GM04503 (cell line): Measurements from ENCODE around the gene ZBTB32.

ENCODE experiments used
- DNase-seq: peaks from one replicate; pipeline ENCODE4 v3.0.0-alpha.2; 2012; ENCODE audit warnings: low read depth

The ZBTB32 gene

DNA sequence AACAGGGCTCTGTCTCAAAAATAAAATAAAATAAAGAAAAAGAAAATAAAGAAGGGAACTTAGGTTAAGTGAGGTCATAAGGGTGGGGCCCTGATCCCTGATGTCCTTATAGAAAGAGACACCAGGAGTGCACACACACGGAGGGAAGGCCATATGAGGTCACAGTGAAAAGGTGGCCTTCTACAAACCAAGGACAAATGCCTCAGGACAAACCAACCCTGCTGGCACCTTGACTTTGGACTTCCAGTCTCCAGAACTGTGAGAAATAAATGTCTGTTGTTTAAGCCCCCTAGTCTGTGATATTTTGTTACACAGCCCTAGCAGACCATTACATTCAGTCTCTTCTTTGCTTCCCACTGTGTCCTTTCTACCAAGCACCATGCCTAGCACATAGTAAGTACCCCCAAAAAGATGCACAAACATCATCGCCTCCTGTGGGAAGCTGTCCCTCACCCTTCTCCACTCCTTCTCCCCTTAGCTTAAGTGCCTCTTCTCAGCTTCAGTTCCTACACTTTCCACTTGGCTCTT is 8.4 kb upstream of the ZBTB32 start:
- DNase-seq = no peak

DNA sequence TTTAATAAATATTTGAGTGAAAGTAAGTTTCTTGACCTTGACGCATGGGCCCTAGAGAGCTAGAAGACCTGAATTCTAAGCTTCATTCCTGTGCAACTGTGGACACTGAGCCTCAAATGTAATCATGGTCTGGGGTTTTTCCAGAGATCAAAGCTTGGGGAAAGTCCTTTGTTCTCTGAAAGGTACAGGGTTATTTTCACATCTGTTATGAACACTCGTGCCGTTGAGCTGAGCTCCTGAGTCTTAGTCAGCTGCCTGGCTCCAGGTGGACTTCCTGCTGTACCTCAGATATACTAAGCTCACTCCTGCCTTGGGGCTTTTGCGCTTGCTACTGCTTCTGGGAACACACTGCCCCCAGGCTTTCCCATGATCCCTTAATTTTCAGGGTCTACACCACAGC is 7.5 kb upstream of the ZBTB32 start:
- DNase-seq = no peak

DNA sequence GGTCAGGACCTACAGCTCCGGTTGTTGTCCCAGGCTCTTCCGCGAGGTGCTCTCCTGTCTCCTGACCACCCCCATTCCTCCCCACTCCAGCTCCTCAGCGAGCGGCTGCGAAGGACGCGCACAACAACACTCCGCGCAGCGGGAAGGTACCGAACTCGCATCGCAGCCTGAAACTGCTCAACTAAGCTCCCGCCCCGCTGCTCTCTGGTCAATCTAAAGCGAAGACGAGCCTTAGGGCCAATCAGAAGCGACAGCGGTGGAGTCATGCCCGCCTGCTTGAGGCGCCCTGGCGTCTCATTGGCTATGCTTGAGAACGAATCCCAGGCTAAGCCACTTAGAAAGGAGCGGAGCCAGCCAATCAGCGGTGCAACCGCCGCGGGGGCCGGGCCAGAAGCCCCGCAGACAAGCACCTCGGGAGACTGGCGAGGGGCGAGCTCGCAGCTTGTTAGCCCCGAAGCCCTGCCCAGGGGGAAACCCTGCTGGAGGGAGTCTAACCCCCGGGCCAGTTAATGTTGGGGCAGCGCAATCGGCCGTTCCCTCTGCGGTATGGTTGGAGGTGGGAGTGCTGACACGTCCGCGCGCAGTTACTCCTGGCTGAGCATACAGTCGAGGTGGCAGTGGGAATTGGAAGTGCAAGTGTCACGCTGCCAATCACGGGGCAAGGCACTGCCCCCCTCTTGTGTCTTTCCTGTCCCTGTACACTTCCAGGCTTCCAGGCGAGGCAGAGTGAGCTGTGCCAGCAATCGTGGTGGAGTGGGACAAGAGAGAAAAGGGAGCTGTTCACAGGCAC is 1.9 kb upstream of the ZBTB32 start:
- peak; percentile 83 for DNase-seq

DNA sequence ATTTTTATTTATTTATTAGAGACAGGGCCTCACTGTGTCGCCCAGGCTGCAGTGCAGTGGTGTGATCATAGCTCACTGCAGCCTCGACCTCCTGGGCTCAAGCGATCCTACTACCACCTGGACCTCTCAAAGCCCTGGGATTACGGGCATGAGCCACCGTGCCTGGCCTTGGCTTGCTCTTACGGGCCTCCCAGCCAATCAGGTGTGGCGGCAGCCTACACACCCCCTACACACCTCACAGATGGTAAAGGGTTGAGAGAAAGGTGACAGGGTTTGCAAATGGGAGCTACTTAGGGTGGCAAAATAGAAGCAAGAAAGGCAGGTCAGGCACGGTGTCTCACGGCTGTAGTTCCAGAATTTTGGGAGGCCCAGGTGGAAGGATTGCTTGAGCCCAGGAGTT is 1.0 kb upstream of the ZBTB32 start:
- DNase-seq = no peak

DNA sequence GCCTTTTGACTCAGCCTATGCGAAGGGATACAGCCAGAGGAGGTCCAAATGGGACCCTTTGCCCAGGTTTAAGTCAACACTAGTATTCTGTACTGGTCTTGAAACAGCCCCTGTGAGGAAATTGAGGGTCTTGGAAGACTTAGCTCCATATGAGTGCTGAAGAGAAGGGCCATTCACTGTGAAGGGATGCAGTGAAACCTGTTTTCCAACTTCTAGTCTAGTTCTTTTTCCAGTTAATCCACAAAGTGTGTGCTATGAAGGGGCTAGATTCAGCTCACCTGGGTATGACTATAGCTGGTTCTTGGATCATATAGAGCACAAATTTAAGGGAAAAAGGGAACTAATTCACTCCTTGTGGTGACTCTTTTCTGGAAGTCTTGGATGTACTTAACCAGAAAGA is 4.0 kb downstream of the ZBTB32 start:
- DNase-seq = no peak

DNA sequence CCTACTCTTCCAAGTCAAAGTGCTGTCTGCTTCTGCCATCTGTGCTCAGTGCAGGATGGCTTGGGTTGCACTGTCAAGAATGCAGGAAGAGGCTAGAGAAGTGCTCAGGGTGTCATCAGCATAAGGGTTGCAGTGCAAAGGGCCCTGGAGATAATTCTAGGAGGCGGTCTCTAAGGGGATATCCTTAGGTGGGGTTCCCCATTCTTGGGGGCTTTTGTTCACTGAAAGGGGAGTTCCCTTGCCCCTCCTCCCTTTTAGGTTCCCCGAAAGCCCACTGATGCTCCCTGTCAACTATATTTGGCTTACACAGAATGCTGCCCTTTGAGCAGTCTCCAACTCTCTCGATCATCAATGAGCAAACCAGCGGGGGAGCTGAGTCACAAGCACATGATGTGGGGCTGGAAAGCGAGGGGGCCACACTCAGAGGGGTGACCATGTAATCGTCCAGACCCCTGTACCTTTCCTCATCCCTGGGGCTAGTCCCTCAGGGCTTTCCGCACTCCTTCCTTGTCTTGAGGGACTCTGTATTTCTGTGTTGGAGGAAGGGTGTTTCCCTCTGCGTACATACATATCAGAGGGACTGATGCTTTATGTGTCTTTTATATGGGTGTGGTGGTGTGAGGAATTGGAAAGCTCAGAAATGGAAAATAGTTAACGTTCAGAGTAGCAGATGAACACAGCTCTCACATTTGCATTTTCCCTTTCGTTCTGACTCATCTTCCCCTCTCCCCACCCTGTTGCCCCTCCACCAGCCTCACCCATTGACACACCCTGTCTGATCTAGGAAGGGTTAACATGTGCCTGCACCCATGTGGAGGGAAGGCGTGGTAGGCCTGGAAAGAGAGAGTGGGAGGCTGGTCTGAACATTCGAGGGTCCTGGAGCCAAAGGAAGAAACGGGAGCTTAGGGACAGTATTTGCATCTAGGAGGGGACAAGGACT is 6.7 kb downstream of the ZBTB32 start:
- DNase-seq = no peak

DNA sequence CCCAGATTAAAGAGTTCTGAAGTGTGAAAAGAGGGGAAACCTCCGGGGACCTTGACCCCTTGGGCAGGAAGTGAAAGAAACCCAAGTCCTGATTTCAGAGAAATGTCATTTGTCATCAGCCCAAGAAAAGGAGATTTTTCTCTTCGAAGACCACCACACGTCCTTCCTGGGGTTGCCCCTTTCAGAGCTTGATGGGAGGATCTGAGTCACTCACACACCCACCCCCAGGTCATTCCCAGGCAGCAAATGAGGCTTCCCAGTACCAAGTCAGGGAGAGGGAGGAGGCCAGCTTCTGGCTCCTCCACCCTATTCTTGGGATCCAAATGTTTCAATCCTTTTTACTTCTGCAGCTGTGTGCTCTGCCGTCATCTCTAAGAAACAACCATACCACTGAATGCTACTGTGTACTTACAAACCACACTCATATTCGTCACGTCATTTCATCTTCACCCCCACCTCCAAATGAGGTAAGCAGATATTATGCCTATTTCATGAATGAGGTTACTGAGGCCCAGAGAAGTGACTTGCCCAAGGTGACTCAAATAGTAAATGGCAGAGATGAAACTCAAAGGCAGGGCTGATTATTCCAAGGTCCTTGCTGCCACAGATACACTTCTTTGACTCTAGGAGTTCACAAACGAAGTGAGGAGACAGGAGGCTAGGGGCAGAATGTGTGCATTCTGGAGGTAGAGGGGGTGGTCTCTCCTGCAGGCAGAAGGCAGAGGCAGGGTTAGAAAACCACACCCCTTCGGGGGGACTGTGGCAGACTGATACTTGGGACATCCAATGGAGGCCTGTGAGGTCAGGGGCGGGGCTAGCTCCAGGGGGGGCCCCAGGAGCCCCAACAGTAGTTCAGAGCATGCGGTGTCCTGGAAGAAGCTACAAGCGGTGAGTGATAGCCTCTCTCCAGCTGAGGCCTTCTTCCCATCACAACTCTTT is 8.5 kb downstream of the ZBTB32 start:
- DNase-seq = no peak

DNA sequence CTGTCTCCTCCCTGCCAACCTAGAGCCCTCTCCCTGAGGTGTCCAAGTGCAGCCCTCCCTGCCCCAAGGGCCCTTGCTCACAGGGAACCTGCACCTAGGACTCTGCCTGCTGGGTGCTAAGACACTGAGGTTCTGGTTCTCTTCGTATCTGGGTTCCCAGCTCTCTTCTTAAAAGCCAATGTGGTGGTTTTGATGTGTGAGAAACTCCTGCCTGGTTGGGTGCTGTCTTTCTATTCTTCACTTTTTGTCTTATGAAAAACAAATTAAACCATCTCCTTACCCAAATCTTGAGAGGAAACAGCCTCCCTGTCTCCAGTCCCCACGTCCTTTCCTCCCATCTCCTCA is 9.1 kb downstream of the ZBTB32 start:
- DNase-seq = no peak

DNA sequence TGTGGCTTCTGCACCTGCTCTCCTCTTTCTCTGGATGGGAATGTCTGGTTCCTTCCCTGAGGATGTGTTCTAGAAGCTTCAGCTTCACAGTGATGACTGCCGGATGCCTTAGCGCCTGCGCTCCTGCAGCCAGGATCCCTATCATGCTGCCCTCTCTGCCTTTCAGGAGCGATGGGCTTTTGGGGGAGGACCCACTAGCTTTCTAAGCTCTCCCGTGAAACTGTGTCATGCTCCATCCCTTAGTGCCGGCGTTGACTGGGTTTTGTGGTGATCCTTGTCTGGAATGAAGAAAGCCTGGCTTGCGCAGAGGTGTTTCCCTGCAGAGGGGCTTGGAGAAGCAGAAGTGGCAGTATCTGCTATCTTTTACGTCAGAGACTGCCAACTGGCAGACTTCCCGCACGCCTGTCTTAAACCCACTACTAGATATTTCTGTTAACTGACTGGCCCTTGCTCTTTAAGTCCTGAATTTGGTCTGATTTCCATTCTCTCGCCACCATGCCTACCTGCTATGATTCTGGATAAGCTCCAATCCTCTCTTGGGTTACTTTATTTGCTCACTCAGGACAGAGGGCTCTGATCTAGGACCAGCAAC is 9.6 kb downstream of the ZBTB32 start:
- DNase-seq = no peak

DNA sequence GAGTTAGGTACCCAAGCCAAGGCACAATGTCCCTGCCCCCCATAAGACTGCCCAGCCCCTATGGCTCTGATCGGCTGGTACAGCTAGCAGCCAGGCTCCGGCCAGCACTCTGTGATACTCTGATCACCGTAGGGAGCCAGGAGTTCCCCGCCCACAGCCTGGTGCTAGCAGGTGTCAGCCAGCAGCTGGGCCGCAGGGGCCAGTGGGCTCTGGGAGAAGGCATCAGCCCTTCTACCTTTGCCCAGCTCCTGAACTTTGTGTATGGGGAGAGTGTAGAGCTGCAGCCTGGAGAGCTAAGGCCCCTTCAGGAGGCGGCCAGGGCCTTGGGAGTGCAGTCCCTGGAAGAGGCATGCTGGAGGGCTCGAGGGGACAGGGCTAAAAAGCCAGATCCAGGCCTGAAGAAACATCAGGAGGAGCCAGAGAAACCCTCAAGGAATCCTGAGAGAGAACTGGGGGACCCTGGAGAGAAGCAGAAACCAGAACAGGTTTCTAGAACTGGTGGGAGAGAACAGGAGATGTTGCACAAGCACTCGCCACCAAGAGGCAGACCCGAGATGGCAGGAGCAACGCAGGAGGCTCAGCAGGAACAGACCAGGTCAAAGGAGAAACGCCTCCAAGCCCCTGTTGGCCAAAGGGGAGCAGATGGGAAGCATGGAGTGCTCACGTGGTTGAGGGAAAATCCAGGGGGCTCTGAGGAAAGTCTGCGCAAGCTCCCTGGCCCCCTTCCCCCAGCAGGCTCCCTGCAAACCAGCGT is 10.4 kb downstream of the ZBTB32 start:
- DNase-seq = no peak

DNA sequence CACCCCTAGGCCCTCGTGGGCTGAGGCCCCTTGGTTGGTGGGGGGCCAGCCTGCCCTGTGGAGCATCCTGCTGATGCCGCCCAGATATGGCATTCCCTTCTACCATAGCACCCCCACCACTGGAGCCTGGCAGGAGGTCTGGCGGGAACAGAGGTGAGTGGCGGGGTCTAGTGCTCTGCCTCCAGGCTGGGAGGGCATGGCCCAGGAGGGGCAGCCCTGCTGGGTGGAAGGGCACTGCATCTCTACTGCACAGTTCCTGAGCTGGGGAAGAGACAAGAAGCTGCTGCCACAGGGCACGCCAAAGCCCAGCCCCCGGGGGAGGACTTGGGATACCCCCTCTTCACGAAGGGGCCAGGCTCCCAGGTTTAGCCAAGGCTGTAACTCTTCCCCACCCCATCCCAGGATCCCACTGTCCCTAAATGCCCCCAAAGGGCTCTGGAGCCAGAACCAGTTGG is 11.0 kb downstream of the ZBTB32 start:
- no peak for DNase-seq

DNA sequence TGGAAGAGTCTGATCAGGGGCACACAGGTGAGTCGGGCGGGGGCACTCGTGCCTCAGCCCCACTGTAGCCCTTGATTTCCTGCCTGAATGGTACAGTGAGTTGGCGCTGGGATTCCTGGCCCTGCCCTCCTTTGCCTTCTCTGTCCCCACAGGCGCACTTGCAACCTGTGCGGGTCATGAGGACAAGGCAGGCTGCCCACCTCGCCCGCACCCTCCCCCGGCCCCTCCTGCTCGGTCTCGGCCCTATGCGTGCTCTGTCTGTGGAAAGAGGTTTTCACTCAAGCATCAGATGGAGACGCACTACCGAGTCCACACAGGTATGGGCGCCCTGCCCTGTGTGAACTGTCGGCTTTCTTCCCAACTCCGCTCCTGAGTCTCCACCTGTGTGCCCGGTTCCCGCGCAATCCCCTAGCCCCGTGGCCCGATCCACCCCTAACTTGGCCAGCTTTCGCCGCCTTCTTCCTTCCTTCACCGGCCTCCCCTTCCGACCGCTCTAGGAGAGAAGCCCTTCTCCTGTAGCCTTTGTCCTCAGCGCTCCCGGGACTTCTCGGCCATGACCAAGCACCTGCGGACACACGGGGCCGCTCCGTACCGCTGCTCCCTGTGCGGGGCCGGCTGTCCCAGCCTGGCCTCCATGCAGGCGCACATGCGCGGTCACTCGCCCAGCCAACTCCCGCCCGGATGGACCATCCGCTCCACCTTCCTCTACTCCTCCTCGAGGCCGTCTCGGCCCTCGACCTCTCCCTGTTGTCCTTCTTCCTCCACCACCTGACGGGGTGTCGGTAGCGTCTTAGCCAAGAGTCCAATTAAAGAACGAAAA is 11.8 kb downstream of the ZBTB32 start:
- DNase-seq = no peak

DNA sequence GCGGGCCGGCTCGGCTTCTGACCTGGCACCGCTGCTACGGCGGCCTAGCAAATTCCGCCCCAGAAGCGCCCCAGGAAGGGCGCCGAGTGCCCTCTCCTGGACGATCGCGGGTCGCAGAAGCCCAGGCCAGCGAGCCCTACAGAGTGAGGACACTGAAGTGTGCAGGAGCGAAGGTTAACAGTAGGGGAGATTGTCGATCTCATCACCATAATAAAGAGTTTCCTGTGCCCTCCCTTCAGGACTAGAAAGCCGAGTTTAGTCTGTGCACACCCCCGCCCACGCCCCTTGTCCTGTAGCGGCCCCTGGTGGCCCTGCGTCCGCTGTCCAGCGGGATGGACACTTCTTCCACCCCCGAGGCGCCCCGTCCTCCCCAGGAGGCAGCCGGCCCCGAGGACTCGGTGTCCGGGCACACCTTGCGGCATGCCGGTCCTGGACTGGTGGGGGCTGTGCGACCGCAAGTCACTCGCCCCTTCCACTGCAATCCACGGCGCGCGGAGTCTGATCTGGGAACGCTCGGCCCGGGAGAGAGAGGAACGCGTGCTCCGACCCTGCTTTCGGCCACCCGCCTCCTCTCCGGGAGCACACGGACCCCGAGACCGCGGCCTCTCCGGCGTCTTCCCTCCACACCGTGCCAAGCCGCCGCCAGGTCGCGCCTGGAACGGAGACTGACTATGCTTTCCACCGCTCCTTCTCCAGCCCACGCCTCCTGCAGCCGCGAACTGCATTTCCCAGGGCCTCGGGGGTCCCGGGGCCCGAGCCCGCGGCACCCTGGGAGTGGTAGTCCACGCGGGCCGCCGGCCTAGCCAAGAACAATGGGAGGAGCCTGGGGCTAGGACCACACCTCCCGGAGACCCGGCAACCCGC is 12.7 kb downstream of the ZBTB32 start:
- peak; percentile 67 for DNase-seq

DNA sequence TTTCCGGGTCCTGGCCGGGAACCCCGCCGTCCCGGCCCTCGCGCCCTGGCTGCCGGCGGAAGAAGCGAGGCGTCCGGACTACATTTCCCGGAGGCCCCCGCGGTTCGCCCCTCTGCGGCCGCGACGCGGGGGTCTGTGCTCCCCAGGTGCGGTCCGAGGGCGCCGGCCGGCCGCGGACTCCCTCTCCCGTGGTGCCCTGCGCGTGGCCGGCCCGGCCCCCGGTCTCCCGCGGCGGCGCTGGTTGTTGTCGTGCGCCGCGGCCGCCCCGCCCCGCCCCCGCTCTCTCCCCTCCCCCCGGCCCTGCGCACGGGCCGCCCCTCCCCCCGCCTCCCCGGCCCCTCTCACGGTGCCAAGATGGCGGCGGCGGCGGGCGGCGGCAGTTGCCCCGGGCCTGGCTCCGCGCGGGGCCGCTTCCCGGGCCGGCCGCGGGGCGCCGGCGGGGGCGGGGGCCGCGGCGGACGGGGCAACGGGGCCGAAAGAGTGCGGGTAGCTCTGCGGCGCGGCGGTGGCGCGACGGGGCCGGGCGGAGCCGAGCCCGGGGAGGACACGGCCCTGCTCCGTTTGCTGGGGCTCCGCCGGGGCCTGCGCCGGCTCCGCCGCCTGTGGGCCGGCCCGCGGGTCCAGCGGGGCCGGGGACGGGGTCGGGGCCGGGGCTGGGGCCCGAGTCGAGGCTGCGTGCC is 13.4 kb downstream of the ZBTB32 start, which contains the start of gene KMT2B:
Gene KMT2B, plus strand, starts transcription at position 339 of the 680 bp plus-strand sequence. Its CDS starts 16 bp downstream, at position 355.
- DNase-seq = no peak

DNA sequence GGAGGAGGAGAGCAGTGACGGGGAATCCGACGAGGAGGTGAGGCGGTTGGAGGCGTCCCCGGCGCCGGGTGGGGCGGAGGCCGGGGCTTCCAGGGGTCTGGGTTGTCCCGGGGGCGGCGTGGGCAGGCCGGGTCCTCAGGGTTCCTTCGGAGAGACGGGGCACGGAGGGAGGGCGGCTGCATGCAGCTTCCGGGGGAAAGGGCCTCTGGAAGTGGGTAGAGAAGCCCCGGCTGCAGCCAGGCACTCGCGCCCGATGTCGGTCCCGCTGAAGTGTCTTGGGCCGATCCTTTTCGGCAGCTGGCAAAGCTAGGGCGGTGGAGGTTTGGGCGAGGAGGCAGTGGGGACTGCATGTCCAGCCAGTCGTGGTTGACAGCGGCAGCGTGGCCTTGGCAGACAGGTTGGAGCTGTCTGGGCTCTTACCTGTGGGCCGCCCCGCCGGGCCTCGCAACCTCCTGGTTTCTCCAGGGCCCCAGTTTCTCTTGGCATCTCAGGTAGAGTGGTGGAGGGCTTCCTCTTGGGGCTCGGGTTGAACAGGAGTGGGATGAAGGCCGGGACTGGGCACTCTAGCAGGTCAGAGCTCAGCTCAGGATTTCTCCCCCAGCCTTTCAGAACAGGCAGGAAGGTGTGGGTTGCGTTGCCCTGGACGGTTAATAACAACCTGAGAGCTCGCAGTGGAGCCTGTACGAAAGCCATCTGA is 14.1 kb downstream of the ZBTB32 start:
- DNase-seq = no peak

DNA sequence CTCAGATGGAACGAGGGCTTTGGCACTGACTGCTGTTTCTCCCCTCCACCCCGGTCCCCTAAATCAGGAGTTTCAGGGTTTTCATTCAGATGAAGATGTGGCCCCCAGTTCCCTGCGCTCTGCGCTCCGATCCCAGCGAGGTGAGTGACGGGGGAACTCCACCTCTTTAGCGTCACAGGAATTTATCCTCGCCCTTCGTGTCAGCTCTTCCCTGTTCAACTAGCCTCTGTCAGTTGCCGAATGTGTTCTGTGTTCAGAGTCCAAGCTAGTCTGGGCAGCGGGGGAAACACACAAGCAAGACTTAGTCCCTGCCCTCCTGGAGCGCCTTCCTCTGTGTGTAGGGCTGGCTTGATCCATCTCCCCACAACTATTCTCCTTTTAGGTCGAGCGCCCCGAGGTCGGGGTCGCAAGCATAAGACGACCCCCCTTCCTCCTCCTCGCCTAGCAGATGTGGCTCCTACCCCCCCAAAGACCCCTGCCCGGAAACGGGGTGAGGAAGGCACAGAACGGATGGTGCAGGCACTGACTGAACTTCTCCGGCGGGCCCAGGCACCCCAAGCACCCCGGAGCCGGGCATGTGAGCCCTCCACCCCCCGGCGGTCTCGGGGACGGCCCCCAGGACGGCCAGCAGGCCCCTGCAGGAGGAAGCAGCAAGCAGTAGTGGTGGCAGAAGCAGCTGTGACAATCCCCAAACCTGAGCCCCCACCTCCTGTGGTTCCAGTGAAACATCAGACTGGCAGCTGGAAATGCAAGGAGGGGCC is 15.2 kb downstream of the ZBTB32 start:
- DNase-seq = no peak

DNA sequence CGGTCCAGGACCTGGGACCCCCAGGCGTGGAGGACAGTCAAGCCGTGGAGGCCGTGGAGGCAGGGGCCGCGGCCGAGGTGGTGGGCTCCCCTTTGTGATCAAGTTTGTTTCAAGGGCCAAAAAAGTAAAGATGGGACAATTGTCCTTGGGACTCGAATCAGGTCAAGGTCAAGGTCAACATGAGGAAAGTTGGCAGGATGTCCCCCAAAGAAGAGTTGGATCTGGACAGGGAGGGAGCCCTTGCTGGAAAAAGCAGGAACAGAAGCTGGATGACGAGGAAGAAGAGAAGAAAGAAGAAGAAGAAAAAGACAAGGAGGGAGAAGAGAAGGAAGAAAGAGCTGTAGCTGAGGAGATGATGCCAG is 15.8 kb downstream of the ZBTB32 start:
- DNase-seq = no peak
